Nucleus accumbens (tissue), 56 donors: ENCODE data around the gene PTPRN2.

Experiments used
- DNase-seq, 56 donors: peaks; one replicate each; lab custom pipeline; 2025; lab: John Stamatoyannopoulos, UW

PTPRN2 gene

DNA sequence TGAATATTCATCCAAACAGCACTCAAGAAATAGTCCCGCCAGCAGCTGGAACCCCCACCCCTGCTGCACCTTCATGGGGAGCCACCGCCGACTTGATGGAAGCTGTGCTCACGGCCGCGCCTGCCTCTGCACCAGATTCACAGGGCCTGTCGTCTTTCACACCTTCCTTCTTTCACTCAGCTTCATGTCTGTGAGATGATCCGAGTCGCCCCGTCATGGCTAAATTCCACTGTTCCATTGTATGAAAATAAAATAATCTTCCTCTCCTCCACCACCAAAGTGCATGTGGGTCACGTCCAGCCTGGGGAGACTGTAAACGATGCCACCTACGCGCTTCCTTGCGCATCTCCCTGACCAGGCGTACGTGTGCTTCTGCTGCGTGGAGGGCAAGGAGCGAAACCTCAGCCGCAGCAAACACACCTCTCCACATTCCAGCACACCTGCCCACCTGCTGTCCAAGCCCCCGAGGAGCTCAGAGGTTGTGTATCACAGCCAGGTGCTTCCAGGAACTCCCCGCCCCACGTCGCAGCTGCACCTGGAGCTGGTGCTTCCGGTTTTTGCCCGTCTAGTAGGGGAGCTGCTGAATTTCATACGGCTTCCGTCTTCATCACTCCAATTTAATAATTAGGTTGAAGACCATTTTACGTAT lies 137.0 kb downstream of the PTPRN2 start:
- no peak for DNase-seq

DNA sequence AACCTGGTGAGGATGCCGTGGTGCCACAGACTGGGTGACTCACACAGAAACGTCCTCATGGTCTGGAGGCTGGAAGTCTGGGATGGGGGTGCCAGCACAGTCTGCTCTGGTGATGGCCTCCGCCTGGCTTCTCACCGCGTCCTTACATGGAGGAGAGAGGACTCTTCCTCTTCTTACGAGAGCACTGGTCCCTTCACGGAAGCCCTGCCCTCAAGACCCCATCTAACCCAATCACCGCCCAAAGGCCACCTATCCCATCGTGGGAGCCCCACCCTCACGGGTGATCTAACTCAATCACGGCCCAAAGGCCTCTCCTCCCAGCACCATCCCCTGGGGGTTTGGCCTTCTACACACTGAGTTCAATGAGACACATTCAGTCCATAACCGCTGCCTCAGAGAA lies 137.7 kb downstream of the PTPRN2 start:
- DNase-seq = no peak

DNA sequence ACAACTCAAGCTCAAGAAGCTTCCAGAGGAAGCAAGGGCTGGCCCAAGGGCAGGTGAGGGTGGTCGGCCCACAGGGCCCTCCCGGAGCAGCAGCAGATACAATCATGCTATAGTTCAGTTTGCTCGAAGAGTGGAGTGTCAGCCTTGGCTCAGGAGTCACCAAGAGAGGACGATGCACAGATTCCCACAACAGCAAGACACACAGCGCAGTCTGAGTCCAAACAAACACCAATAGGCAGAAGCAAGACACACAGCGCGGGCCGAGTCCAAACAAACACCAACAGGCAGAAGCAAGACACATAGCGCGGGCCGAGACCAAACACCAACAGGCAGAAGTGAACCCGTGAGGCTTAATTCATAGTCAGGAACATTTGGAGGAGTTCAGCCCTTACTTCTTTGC lies 138.4 kb downstream of the PTPRN2 start:
- DNase-seq = no peak

DNA sequence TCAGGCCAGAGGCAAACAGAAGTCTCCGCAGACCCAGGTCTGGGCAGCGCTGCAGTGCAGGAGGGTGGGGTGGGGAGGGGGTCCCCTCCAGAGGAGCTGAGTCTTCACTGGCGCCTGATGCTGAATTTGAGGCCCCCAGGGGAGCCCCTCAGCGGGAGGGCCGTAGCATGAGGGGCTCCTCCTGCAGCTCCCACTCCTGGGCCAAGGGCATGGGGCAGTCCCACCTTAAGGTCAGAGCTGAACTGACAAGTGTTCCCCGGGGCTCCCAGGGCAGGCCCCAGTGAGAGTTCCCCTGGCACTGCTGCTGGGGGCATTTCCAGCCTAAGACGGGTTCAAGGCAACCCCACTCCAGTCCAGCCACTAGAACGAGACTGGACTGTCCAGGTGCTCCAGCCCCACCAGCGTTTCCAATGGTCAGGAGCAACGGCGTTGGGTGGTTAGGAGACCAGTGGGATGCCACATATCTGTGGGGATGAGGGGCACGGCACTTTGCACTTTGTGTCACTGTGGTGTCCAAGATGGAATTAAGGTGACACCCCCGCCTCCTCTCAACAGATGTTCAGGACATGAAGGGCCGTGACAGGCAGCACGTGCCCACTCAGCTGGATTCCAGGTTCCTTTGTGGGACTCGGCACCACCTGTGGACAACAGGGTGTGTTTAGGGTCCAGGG lies 139.1 kb downstream of the PTPRN2 start:
- no peak for DNase-seq

DNA sequence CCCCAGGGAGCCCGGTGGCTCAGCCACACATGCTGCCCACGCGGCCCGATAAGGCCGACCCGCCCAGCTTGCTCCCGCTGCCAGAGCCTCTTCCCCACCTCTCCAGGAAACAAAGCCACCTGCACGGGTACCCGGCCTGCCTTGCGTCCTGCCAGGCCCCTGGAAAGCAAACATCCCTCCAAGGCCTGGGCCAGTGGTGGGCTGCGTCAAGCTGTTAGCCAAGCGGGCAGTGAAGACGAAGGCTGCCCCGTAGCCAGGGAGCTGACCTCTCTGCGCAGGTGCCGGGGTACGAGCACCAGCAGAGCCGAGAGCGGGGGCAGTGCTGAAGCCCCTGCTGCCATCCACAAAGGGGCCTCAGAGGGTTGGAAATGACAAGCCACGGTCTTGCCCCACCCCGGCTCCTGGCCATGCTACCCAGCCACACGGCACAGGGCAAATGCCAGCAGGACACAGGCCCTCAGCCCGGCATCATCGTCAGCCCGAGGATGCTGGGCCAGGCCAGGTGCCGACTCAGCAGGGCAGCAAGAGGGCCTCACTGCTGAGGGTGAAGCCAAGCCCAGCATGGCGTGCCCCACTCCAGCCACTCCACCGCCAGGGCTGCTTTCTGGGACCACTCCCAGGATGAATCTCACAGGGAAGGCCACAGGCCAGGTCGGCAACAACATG lies 140.0 kb downstream of the PTPRN2 start:
- DNase-seq = no peak

DNA sequence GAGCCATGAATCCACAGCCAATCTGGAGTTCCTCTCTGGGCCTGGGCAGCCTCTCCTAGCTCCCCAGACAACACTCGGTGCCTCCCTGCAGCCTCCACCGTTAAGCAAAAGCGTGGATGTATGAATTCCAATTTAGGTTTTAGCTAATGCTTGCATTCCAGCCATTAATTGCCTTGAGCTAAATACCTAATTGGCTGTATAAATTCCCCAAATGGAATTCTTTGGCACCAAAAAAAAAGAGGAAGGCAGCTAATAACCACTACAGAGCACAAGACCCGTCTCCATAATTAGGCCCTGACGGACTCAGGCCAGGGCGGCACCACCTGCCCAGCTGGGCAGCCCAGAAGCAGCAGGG lies 140.5 kb downstream of the PTPRN2 start:
- no peak for DNase-seq

DNA sequence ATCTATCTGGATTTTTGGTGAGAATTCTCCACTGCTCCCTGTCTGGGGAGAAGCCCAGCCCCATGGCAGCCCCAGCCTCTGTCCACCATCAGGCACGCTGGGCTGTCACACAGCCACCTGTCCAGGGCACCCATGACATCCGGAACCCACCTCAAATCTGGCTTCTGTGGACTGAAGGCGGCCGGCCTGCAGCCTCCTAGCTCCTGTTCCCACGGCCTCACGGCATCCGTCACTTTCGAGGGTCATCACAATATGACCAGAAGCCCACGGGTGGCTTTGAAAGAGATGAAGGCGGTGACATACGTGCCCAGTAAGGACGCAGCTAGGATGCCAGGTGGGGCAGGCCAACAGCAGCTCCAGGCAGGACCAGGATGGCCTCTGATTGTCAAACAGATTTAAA lies 140.9 kb downstream of the PTPRN2 start:
- no peak for DNase-seq

DNA sequence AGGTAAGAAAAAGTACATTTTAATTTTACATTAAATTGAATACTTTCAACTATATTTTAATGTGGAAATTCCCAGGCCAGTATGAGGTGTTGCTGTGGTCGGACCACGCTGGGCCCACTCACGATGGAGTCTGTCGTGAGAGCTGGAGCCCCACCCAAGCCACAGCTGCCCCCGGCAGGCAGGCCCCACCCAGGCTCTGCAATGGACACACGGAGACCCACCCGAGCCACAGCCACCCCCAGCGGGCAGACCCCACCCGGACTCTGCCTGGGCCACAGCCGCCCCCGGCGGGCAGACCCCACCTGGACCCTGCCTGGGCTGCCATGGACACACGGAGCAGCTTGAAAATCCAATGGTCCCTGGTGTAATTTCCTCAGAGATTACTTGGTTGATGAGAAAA lies 141.3 kb downstream of the PTPRN2 start:
- no peak for DNase-seq

DNA sequence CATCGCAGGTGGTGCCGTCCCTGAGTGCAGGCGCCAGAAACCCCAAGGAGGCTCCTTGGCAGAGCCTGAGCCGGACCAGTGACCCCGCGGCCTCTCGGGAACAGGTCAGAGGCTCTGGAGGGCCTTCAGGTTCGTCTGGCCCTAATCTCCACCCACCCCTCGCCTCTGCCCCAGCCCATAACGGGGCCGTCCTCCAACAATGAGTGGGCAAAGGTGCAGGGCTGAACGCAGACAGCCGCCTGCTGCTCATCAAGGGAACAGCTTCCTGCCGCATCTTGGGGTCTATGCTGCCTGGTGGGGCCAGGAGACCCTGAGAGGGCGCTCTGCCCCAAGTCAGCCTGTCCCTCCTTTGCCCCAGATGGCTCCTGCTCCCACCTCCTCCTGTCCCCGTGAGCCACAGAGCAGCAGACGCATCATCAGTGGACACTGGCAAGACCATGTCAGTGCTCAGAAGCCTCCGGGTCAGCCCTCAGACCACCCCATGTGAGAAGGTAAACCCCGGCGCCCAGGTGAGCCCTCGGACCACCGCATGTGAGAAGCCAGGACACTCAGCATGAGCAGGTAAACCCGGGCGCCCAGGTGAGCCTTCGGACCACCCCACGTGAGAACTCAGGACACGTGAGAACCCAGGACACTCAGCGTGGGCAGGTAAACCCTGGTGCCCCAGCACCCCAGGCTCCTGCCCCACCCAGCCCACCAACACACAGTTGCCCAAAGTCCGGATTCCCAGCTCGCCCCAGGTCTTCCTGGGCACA lies 142.0 kb downstream of the PTPRN2 start:
- no peak for DNase-seq

DNA sequence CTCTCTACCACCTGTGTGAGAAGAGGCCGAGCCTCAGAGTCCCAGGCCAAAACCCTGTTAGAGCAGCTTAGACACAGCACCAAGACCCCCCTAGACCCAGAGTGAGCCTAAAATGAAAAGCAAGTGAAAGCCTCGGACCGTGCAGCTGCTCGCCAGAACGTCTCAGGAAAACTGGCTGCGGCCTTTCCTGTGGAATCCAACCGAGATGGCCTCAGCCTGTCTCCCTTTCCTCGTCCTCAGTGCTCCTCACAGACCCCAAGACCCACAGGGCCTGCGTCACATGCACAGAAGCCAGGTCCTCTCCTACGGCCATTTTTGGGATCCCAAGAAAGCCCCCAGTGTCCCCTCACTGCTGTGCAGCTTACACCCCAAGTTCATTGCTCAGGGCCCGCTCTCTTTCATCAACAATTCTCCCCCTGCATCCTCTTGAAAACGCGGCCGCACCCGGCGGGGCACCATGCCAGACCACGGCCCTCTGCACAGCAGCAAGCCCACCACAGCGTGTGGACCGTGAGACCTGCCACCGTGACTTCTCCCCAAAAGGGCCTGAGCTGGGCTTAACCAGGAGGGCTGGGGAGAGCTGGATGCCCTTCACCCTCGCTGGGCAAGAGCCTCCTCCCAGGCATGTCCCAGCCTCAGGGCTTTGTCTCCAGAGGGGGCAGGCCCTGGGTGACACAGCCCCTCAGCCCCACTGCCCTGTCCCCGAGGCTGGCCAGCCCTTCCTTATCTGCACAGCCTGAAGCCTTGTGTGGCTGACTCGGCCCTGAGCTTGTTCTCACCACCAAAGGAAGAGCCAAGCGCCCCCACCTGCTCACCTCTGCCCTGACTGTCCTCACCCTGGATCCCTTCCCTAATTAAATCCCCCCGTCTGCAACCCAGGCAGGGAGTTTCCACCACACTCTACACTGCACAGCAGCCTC lies 142.9 kb downstream of the PTPRN2 start:
- DNase-seq = no peak

DNA sequence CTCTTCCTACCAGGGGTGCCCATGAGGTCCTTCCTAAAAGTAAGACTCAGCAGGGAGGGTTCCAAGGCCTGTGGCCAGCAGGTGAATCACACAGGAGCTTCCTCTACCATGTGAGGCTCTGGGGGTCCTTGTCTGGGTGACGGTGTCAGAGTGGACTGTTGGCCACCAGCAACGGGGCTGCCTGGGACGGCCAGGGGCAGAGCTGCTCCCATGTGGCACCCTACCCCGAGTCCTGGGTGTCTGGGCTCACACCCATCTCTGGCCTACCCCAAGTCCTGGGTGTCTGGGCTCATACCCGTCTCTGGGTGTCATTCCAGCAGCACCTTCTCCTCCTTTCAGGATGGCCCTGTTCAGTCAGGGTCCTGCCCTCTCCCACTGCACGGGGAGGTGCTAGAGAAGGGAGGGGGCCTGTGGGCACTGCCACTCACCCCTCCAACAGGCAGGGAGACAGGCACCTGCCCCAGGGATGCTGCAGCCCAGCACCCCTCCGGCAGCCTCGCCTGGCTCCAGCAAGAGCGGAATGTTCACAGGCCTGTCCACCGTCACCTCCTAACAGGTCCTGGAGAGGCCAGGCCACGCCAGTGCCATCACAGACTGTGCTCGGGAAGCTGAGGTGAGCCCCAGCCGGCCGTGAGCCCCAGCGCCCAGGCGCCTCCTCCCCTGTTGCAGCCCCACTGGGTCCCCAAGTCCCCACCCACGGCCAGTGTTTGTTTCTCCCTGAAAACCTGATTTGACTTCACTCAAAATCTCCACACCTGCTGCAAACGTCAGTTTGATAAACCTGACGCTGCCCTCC lies 143.7 kb downstream of the PTPRN2 start:
- no peak for DNase-seq

DNA sequence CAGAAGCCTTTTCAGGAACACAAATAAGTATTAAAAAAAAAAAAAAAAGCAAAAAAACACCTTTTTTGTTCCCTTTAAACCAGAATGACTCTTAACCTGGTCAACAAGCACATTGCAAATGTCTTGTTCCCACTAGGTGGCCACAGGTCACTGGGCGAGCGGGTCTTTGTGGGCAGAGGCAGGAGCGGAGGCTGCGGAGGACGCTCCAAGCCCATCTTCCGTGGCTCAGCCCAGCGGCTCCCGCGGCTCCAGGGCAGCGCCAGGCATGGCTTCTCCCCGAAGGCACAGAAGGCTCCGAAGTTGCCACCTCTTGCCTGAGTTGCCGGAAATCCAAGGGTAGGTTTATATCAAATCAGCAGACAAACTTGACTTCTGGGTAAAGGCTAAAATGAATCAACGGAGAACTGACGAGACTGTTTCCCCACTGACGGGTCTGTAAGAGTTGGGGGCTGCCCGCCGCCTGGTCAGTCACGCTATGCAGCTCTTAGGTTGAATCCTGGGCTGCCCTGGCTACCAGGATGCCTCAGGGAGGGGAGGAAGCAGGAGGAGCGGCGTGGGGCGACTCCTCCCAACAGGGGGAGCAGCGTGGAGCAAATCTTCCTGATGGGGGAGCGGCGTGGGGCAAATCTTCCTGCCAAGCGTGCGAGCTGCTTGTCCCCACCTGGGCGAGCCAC lies 144.5 kb downstream of the PTPRN2 start:
- no peak for DNase-seq

DNA sequence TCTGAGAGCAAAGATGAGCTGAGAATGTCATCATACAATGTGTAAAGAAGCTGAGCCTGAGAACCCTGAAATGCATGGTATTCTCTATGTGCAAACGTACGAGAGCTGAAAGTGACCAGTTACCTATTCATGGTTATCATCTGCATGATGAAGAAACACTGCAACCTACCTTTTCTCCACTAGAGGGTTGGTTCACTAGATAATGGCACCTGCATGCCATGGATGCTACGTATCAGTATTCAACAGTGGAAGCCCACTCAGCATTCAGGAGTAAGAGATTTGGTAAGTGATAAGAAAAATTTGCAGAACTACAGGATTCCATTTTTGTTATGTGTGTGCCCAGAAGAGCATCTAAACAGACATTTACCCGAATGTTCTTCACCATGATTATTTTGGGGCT lies 145.4 kb downstream of the PTPRN2 start:
- DNase-seq = no peak

DNA sequence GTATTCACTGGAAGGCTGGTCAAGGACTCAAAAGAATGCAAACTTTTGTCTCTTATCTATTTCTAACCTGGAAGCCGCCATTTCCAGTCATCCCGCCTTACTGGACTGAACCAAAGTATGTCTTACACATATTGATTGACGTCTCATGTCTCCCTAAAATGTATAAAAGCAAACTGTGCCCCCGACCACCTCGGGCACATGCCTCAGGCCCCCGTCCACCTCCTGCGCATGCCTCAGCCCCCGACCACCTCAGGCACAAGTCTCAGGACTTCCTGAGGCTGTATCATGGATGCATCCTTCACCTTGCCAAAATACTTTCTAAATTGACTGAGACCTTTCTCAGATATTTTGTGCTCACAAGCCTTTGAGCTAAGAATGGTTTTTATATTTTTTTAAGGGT lies 148.6 kb downstream of the PTPRN2 start:
- DNase-seq = no peak

DNA sequence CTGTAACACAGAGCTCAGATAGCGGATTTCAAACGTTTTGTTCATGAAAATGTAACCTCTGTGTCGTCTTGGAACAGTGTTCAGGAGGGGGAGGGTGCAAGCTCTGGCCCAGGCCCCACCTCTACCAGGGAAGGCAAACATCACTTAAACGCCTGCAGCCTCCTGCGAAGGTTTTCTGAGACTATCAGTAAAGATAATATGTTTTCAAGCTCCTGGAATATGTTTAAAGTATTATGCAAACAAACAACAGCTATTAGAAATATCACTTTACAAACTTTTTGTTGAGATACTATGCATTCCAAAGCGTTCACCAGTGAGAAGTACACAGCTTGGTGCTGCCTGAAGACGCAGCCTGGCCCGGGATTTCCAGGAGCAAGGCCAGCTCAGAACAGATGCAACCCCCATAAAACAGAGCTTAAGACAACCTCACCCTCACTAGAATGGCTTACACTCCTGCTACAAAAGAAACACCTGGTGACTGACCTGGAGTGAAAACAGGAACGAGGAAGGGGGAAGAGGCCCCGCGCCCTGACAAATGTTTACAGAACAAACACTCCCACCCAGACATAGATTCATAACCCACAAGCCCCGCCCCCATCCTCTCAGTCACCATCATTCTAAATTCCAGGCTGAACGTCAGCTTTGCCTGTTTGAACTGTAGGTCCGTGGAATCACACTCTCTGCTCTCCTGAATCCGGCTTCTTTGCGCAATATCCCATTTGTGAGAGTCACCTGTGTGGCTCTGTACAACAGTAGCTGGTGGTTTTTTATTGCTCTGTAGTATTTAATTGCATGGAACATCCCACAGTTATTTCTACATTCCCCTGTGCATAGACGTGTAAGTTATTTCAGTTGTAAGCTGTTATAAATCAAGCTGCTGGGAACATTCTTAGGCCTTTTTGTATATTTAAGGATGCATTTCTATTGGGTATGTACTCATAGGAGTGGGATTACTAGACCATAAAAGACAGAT lies 155.0 kb downstream of the PTPRN2 start:
- DNase-seq = no peak

DNA sequence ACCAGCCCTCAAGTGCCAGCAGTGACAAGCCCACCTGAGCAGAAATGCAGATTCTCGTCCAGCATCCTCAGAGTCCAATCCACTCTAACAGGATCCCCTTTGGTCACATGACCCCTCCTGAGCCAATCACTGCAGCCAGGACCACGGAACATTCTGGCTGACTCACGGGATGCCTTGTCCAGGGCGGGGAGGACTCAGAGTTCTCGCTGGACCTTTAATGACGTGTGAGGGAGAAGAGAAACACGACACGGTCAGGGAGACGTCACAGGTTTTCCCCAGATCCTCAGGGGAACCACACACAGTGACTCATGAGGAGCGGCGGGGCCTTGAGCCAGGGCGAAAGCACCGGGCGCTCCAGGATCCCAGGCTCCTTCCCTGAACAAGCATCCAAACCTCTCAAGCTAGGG lies 155.7 kb downstream of the PTPRN2 start:
- DNase-seq = no peak

DNA sequence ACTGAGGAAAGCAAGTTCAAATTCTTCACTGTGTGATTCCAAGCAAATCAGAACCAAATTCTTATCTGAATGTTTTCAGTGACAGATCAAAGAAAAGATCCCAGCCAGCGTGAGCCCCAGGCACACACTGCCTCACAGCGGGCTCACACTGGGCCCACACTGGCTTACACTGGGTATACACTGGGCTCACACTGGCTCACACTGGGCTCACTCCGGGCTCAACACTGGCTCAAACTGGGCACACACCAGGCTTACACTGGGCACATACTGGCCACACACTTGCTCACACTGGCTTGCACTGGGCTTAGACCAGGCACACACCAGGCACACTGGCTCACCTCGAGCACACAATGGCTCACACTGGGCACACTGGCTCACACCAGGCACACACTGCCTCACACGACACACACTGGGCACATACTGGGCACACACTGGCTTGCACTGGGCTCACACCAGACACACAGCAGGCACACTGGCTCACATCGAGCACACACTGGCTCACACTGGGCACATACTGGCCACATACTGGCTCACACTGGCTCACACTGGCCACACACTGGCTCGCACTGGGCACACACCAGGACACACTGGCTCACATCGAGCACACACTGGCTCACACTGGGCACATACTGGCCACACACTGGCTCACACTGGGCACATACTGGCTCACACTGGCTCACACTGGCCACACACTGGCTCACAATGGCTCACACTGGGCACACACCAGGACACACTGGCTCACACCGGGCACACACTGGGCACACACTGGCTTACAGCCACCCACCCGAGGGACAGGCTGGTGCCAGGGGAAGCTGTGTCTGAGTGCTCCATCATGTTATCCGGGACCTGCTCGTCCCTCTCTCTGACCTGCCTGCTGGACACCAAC lies 156.3 kb downstream of the PTPRN2 start:
- DNase-seq = no peak
